Thyroid gland (tissue), 4 donors: Measurements from ENCODE around the gene RASGRP4.
A peak's percentile ranks its signal among the peaks of the same experiment; 100 is the strongest.

Experiments used
- POLR2A ChIP-seq, 2 donors: fragments of 450-650 bp; IDR thresholded peaks; one replicate each; pipeline ENCODE4 v1.6.1; 2017; ENCODE audit warnings: antibody characterized with exemption in 2 of 2, mild to moderate bottlenecking in 2 of 2, moderate library complexity in 1 of 2
- TF ChIP-seq, protein P1 (sequence below), 6 experiments: fragments of 200-600 bp in 3 of 6; fragments of 450-650 bp in 3 of 6; sonication (generic) in 3 of 6; IDR thresholded peaks; one replicate each; pipeline ENCODE4 v1.5.1; 2016 to 2019; ENCODE audit warnings: antibody characterized with exemption in 6 of 6, mild to moderate bottlenecking in 2 of 6, inconsistent platforms in 1 of 6, moderate library complexity in 1 of 6

DNA sequence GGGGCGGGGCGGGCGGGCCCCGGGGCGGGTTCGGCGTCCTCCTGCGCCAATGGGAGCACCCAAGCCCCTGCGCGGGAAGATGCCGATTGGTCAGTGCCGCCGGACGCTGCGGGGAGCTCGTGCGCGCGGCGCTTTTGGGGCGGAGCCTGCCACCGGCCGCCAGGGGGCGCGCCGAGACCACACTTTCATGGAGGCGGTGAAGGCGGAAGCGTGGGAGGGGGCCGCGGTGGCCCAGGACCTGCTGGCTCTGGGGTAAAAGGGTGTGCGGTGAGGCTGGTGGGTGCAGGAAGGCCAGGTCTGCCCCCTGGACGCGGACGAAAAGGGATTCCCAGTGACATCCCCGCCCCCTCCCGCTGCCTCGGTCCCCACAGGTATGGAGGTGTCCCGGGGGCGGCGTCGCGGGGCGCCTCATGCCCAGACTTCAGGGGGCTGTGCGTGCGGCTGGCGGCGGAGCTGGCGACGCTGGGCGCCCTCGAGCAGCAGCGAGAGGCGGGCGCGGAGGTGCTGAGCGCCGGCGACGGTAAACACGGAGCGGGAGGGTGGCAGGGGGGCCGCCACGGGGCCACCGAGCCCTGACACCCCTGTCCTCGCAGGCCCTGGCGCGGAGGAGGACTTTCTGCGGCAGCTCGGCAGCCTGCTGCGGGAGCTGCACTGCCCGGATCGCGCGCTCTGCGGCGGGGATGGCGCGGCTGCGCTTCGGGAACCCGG, 22.9 kb downstream of the RASGRP4 start, which contains the start of gene FAM98C:
- peak in 1 of 2 donors; percentile 67 for TF ChIP-seq POLR2A (IDR thresholded peaks at IDR 0.05)
- TF ChIP-seq, protein P1, sequence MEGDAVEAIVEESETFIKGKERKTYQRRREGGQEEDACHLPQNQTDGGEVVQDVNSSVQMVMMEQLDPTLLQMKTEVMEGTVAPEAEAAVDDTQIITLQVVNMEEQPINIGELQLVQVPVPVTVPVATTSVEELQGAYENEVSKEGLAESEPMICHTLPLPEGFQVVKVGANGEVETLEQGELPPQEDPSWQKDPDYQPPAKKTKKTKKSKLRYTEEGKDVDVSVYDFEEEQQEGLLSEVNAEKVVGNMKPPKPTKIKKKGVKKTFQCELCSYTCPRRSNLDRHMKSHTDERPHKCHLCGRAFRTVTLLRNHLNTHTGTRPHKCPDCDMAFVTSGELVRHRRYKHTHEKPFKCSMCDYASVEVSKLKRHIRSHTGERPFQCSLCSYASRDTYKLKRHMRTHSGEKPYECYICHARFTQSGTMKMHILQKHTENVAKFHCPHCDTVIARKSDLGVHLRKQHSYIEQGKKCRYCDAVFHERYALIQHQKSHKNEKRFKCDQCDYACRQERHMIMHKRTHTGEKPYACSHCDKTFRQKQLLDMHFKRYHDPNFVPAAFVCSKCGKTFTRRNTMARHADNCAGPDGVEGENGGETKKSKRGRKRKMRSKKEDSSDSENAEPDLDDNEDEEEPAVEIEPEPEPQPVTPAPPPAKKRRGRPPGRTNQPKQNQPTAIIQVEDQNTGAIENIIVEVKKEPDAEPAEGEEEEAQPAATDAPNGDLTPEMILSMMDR (IDR thresholded peaks at IDR 0.05): peak; percentile 73 to 99 (median 98)
